Renal cortical epithelial cell (primary cell): ENCODE data around the gene SMURF1. TPM values are rescaled to one million over a fixed set of nuclear protein-coding genes. Genes with fewer than 3 reads are reported as not detected.

Experiments
- DNase-seq: peaks from one replicate; pipeline ENCODE4 v3.0.0-alpha.2; 2011; ENCODE audit warnings: low read depth
- total RNA-seq: library from RNA; depleted of rRNA; stranded (reverse); fragments of >200 nt; gene quantifications from 2 replicates; pipeline ENCODE4 v1.2.3, GENCODE V29; 2014

Gene SMURF1
- total RNA-seq, 1 donor from 2014 or later: 40.6 TPM

- DNase-seq: no peak
Measured at GRCh38 chr7:99098286-99098823, 45.6 kb downstream of the SMURF1 start.

GRCh38 chr7:99097730-99098129 is 46.2 kb downstream of the SMURF1 start:
- DNase-seq: no peak

GRCh38 chr7:99096124-99096887 is 47.6 kb downstream of the SMURF1 start:
- no peak for DNase-seq

GRCh38 chr7:99095698-99096097 is 48.2 kb downstream of the SMURF1 start:
- no peak for DNase-seq

- DNase-seq: no peak
Measured at GRCh38 chr7:99094401-99094800, 49.5 kb downstream of the SMURF1 start.

GRCh38 chr7:99092064-99092720 is 51.7 kb downstream of the SMURF1 start:
- DNase-seq: no peak

- DNase-seq: no peak
Measured at GRCh38 chr7:99090771-99091542, 53.0 kb downstream of the SMURF1 start.

GRCh38 chr7:99089914-99090629 is 53.8 kb downstream of the SMURF1 start:
- DNase-seq: no peak

GRCh38 chr7:99086944-99087343 is 57.0 kb downstream of the SMURF1 start:
- DNase-seq: no peak

- DNase-seq: no peak
Measured at GRCh38 chr7:99086532-99086931, 57.4 kb downstream of the SMURF1 start.

GRCh38 chr7:99083733-99084132 is 60.2 kb downstream of the SMURF1 start:
- DNase-seq: no peak

GRCh38 chr7:99083068-99083651 is 60.7 kb downstream of the SMURF1 start:
- no peak for DNase-seq

GRCh38 chr7:99080679-99081078 is 63.2 kb downstream of the SMURF1 start:
- no peak for DNase-seq

- no peak for DNase-seq
Measured at GRCh38 chr7:99079104-99079503, 64.8 kb downstream of the SMURF1 start.

- DNase-seq: no peak
Measured at GRCh38 chr7:99078416-99078815, 65.5 kb downstream of the SMURF1 start.

- no peak for DNase-seq
Measured at GRCh38 chr7:99076615-99077014, 67.3 kb downstream of the SMURF1 start.

GRCh38 chr7:99073839-99074446 is 70.0 kb downstream of the SMURF1 start:
- DNase-seq: no peak

GRCh38 chr7:99072126-99072525 is 71.8 kb downstream of the SMURF1 start:
- DNase-seq: no peak

GRCh38 chr7:99070361-99070760 is 73.5 kb downstream of the SMURF1 start:
- no peak for DNase-seq

GRCh38 chr7:99061001-99061776 is 82.7 kb downstream of the SMURF1 start:
- DNase-seq: no peak
